Fibroblast of mammary gland (primary cell): ENCODE results near the gene NTRK1.
A peak's percentile ranks its signal among the peaks of the same experiment; 100 is the strongest.

ENCODE experiments used
- DNase-seq: peaks from one replicate; pipeline ENCODE4 v3.0.0-alpha.2; 2010; ENCODE audit warnings: low read depth
- H3K4me3 ChIP-seq: 2 replicates; pipeline ENCODE4 v1.5.1; 2011; ENCODE audit warnings: low read depth, mild to moderate bottlenecking, low read length, moderate library complexity; ENCODE audit not compliant: control insufficient read depth
- TF ChIP-seq, protein P1 (sequence below): conservative IDR thresholded peaks from 2 replicates; pipeline ENCODE4 v1.5.1; 2011; ENCODE audit warnings: low read depth, low read length, inconsistent platforms; ENCODE audit not compliant: control insufficient read depth, insufficient read depth

Gene NTRK1

GRCh38 chr1:156847591-156848460, 12.8 kb upstream of the NTRK1 start:
- no peak for DNase-seq
- H3K4me3 ChIP-seq = no peak overlapping the region
- TF ChIP-seq, protein P1, sequence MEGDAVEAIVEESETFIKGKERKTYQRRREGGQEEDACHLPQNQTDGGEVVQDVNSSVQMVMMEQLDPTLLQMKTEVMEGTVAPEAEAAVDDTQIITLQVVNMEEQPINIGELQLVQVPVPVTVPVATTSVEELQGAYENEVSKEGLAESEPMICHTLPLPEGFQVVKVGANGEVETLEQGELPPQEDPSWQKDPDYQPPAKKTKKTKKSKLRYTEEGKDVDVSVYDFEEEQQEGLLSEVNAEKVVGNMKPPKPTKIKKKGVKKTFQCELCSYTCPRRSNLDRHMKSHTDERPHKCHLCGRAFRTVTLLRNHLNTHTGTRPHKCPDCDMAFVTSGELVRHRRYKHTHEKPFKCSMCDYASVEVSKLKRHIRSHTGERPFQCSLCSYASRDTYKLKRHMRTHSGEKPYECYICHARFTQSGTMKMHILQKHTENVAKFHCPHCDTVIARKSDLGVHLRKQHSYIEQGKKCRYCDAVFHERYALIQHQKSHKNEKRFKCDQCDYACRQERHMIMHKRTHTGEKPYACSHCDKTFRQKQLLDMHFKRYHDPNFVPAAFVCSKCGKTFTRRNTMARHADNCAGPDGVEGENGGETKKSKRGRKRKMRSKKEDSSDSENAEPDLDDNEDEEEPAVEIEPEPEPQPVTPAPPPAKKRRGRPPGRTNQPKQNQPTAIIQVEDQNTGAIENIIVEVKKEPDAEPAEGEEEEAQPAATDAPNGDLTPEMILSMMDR = no peak

GRCh38 chr1:156848461-156849150, 12.1 kb upstream of the NTRK1 start:
- DNase-seq = no peak
- H3K4me3 ChIP-seq = no peak overlapping the region
- TF ChIP-seq, protein P1 = no peak

DNA sequence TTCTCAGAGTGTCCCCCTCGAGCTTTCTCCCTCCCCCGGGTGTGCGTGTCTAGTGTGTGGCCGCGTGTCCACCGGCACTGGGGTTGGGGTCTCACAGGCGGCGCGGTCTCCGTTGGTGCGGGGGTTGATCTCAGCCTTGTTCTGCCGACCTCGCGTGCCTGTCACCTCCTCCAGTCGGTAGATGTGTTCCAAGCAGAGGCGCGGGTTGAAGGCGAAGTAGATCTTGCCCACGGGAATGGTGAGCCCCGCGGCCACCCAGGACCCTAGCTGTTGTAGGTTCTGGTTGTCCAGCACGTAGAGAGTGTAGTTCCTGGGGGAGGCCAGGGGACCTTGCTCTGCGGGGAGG, 11.5 kb upstream of the NTRK1 start:
- TF ChIP-seq, protein P1 = no peak
- DNase-seq = no peak
- no peak overlapping the region for H3K4me3 ChIP-seq

DNA sequence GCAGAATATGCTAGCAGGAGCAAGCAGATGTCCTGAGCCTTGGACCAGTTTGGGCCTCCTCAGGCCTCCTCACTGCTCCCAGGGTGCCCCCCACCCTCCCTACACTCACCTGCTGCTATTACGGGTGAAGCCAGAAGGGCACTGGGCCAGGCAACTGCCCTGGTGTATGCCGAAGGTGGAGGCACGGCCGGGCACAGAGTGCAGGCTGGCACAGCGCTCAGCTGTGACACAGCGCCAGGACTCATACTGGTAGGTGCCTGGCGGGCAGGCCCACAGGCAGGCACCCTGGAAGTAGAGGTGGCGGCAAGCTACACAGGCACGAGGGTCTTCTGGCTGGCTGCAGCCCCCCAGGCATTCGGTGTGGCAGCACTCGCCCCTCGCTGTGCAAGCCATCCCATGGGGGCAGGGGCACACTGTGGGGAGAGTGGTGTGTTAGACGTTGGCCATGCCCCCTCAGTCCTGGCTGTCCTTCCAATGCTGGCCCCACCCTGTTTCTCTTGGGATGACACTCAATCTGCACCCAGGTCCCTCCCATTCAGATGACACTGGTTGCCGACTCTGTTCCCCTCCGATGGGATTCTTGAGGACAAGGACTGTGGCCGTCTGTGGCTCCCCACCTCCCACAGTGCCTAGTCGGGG, 8.8 kb upstream of the NTRK1 start:
- TF ChIP-seq, protein P1 = no peak
- H3K4me3 ChIP-seq = no peak overlapping the region

DNA sequence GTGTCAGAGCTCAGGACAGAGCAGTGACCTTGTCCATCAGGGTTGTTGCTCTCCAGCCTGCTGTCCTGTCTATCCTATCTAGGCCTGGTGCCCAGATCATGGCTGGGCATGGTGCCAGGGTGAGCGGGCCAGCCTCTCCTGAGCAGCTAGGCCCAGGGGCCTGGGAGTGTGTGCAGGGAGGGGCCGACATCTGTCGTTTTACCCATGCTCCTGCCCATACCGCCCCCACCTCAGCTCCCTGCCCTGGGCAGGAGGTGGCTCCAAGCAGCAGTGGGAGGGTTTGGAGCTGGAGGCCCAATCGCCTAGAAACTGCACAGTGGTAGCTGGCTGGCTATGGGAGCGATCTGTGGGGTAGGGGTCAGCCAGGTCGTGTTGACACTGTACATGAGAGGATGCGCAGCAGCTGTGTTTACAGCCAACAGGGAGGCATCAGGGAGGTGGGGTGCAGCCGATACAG, 8.2 kb upstream of the NTRK1 start:
- no peak overlapping the region for H3K4me3 ChIP-seq
- peak; percentile 33 for DNase-seq
- TF ChIP-seq, protein P1 = no peak

More for the DNA sequence above, 8.8 kb upstream of the NTRK1 start:
- no peak for DNase-seq

DNA sequence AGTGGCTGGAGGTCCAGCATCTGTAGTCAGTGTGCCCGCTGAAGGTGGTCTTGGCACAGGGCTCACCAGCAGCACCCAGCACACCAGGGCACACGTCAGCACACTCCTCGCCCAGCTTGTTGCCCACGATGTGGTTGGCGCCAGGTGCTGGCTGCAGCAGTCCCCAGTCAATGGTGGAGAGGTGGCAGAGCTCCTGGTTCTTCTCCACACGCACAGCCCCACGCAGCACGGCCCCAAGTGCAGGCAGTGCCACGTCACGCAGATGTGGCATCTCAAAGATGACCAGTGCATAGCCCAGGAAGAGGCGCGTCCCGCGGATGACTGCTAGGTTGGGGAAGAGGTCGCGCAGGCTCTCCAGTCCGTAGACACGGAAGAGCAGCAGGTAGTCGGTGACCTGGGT, 6.9 kb upstream of the NTRK1 start:
- no peak overlapping the region for H3K4me3 ChIP-seq
- DNase-seq = no peak
- TF ChIP-seq, protein P1 = no peak
